IPS-NIHi7 (cell line): Measurements from ENCODE around the gene TRPM3.

Source experiments
- DNase-seq: peaks from one replicate; pipeline ENCODE4 v3.0.0; 2012; ENCODE audit warnings: mixed read lengths; ENCODE audit errors: extremely low spot score

The TRPM3 gene

GRCh38 chr9:71121275-71122021 is at the start of gene TRPM3:
TSS of gene TRPM3 (minus strand) at chr9:71121621. CDS start at chr9:71121354, 267 bp downstream.
- peak; percentile 31 for DNase-seq

- DNase-seq: no peak
Measured at GRCh38 chr9:71168418-71168817, 47.0 kb upstream of the TRPM3 start.

GRCh38 chr9:71162126-71162525 is 40.7 kb upstream of the TRPM3 start:
- DNase-seq: no peak

- DNase-seq: no peak
Measured at GRCh38 chr9:71157731-71158130, 36.3 kb upstream of the TRPM3 start.

- DNase-seq: no peak
Measured at GRCh38 chr9:71147368-71147767, 25.9 kb upstream of the TRPM3 start.

- no peak for DNase-seq
Measured at GRCh38 chr9:71146511-71146910, 25.1 kb upstream of the TRPM3 start.

- DNase-seq: no peak
Measured at GRCh38 chr9:71145179-71145578, 23.8 kb upstream of the TRPM3 start.

GRCh38 chr9:71144495-71144894 is 23.1 kb upstream of the TRPM3 start:
- DNase-seq: no peak

- no peak for DNase-seq
Measured at GRCh38 chr9:71136696-71137095, 15.3 kb upstream of the TRPM3 start.

GRCh38 chr9:71131145-71131544 is 9.7 kb upstream of the TRPM3 start:
- no peak for DNase-seq

- DNase-seq: no peak
Measured at GRCh38 chr9:71130521-71130920, 9.1 kb upstream of the TRPM3 start.

GRCh38 chr9:71128796-71129195 is 7.4 kb upstream of the TRPM3 start:
- DNase-seq: no peak

GRCh38 chr9:71127301-71127700 is 5.9 kb upstream of the TRPM3 start:
- DNase-seq: no peak

GRCh38 chr9:71122421-71122820 is 1.0 kb upstream of the TRPM3 start:
- no peak for DNase-seq

- DNase-seq: no peak
Measured at GRCh38 chr9:71122022-71122275, 528 bp upstream of the TRPM3 start.

- DNase-seq: peak; percentile 31
Measured at GRCh38 chr9:71120501-71121247, 747 bp downstream of the TRPM3 start.

GRCh38 chr9:71119746-71120145 is 1.7 kb downstream of the TRPM3 start:
- no peak for DNase-seq

GRCh38 chr9:71118324-71118723 is 3.1 kb downstream of the TRPM3 start:
- DNase-seq: no peak

- no peak for DNase-seq
Measured at GRCh38 chr9:71115448-71115975, 5.9 kb downstream of the TRPM3 start.

GRCh38 chr9:71112866-71113265 is 8.6 kb downstream of the TRPM3 start:
- DNase-seq: peak; percentile 18

GRCh38 chr9:71108937-71109336 is 12.5 kb downstream of the TRPM3 start:
- DNase-seq: no peak

GRCh38 chr9:71106992-71107391 is 14.4 kb downstream of the TRPM3 start:
- no peak for DNase-seq

GRCh38 chr9:71105192-71105591 is 16.2 kb downstream of the TRPM3 start:
- DNase-seq: no peak
